Measurements from ENCODE around the gene SLC35D1. TPM values are rescaled to one million over a fixed set of nuclear protein-coding genes. Genes with fewer than 3 reads are reported as not detected.

SLC35D1 gene
- total RNA-seq, 1 experiment from 2014 or later = 3.8 TPM

- Histone ChIP-seq H2AFZ (ENCODE audit: low read length) (no peak overlapping the region), H4K20me1 (ENCODE audit: control insufficient read depth, insufficient read depth, insufficient read length) (no peaks in the 10 kb centered on the region), H3K23me2 (ENCODE audit: insufficient read length, low read depth, low read length, poor library complexity, severe bottlenecking) (no peaks in the 10 kb centered on the region), H2BK5ac (ENCODE audit: insufficient read length, low read length) (no peak overlapping the region), H2BK20ac (ENCODE audit: low read depth, low read length, poor library complexity, severe bottlenecking) (no peak overlapping the region), H3K23ac (ENCODE audit: insufficient read length, low read depth, low read length) (no peak overlapping the region), H3K18ac (ENCODE audit: insufficient read length, low read depth, low read length) (no peak overlapping the region), H4K5ac (ENCODE audit: insufficient read length, low read depth, low read length) (no peak overlapping the region), H4K8ac (replicated peaks; ENCODE audit: insufficient read length, low read depth, low read length) (no peak overlapping the region), H3K4me2 (ENCODE audit: insufficient read depth, insufficient read length, low read length) (no peak overlapping the region), H3K4ac (ENCODE audit: low read depth, low read length) (no peak overlapping the region), H3K79me2 (ENCODE audit: insufficient read depth, low read length) (no peaks in the 10 kb centered on the region), H3K4me1 (ENCODE audit: insufficient read depth, low read length) (no peaks in the 10 kb centered on the region), H4K91ac (ENCODE audit: insufficient read length, low read depth, low read length) (no peak overlapping the region), H3K9ac (ENCODE audit: extremely low read depth, insufficient read length, low read length) (no peak overlapping the region), H3K14ac (ENCODE audit: insufficient read depth, low read length) (no peak overlapping the region), H2AK5ac (ENCODE audit: insufficient read length, low read length) (no peak overlapping the region), H3K9me3 (ENCODE audit: control insufficient read depth, low read depth, low read length) (no peaks in the 10 kb centered on the region), H3K27ac (ENCODE audit: insufficient read length, low read depth, low read length) (no peak overlapping the region), H2BK15ac (ENCODE audit: low read depth, low read length) (no peak overlapping the region), H2BK12ac (ENCODE audit: insufficient read length, low read depth, low read length) (no peak overlapping the region), H3K56ac (ENCODE audit: insufficient read length, low read depth, low read length) (no peak overlapping the region), H3T11ph (ENCODE audit: low read length) (no peak overlapping the region), H3K27me3 (ENCODE audit: insufficient read depth, low read length) (no peaks in the 10 kb centered on the region), H2BK120ac (ENCODE audit: low read depth, low read length, poor library complexity, severe bottlenecking) (no peak overlapping the region), H3K79me1 (ENCODE audit: insufficient read depth, low read depth, low read length, poor library complexity, severe bottlenecking) (no peaks in the 10 kb centered on the region)
- no CpG with 5 or more reads among the region's 1 CpG for WGBS (ENCODE audit: extremely low coverage, insufficient read length, low lambda C conversion rate)
- Mint-ChIP-seq H3K27ac (no peak overlapping the region), H3K4me1 (no peaks in the 10 kb centered on the region), H3K36me3 (ENCODE audit: insufficient read depth in 1 of 3, low read depth in 3 of 3) (peaks cover 0 to 5% (median 0%) of the 10 kb centered on the region in 3 experiments; a peak in 2 of 7 replicates), H3K9me3 (peaks cover 2 to 4% of the 10 kb centered on the region in 2 experiments; a peak in 2 of 5 replicates), H3K27me3 (ENCODE audit: low read depth) (no peaks in the 10 kb centered on the region; the same call in 1 of the 2 replicates), H3K4me3 (no peak overlapping the region)
- TF ChIP-seq CTCF (conservative IDR thresholded peaks at IDR 0.05) = no peak
- no peak for DNase-seq
Observed at GRCh38 chr1:67077593-67077992, 23.6 kb upstream of the SLC35D1 start.
